HG02852 (cell line): ENCODE results near the gene PAQR8.
A peak's percentile ranks its signal among the peaks of the same experiment; 100 is the strongest.

ENCODE experiments used
- ATAC-seq: cut with Tn5 transposase; IDR thresholded peaks from one replicate; pipeline ENCODE4 v1.9.1; 2021; ENCODE audit warnings: mild to moderate bottlenecking, moderate library complexity; ENCODE audit not compliant: unreplicated experiment

PAQR8 gene

DNA sequence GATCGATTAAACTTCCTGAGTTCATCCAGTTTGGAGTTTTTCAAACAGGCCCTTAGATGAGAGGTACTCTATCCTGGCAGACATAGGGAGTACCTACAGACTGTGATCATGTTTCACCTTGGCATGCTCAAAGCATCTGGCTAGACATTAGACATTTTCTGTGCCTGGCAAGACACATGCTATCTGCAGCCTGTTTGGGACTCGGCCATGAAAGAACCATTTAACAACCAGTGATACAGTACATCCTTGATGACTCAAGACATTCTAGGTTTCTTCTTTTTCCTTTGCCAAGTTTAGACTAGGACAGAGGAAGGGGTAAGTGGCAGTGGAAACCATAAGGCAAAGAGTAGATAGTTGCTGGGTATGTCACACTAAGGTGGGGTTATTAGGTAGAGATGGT lies 15.4 kb upstream of the PAQR8 start:
- no peak for ATAC-seq

DNA sequence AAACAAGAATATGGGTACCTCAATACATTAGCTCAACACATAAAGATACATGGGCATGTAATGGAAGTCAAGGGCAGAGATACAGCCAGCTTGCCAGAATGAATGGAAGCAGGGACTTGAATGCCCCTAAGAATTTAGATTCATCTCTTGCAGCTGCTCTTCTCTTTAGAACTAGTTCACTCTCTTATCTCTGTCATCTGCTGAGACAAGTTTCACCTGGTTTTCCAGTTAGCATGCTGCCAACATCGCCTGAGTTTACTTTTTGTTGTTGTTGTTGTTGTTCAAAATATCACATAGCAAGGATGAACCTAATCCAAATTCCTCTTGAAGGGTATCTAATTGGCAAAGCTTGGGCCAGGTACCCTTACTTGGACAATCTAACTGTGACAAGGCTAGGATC lies 14.1 kb upstream of the PAQR8 start:
- ATAC-seq: no peak

DNA sequence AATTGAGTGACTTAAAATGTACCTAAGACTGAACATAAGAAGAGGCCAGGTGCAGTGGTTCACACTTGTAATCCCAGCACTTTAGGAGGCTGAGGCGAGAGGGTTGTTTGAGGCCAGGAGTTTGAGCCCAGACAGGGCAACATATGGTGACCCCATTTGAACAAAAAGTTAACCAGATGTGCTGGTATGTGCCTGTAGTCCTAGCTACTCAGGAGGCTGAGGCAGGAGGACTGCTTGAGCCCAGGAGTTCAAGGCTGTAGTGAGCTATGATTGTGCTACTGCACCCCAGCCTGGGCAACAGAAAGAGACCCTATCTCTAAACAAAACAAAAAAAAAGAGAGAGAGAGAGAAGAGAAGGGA lies 10.1 kb upstream of the PAQR8 start:
- no peak for ATAC-seq

DNA sequence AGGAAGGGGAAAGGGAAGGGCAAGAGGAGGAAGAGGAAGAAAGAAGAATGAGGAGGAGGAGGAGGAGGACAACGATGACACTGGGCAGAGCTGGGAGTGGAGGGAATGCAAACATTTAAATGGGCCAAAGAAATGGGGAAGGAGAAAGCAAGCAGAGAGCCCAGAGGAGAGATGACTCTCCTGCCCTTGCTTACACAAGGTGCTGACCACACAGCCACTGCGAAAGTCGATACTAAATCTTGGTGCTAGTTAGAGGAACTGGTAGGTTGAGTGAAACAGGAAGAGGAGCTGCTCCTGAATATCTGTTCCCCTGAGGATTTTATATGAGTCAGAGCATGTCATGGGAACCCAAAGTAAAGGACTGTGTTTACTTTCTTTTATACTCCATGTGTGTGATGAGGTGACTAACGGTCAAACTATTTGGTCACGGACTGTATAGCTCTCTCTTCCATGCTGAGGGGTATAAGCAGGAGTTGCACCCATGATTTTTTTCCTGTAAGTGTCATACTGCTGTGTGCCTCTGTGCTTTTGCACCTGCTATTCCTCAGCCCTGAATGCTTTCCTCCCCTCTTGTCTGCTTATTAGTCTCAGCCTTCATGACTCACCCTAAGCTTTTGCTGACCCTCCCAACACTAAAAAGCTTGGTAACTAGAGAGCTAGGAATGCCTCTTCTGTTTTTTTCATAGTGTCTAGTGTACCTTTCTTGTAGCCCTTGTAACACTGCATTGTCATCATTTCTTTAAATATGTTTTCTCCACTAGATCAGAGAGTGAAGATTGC lies 9.5 kb upstream of the PAQR8 start:
- peak; percentile 91 for ATAC-seq

DNA sequence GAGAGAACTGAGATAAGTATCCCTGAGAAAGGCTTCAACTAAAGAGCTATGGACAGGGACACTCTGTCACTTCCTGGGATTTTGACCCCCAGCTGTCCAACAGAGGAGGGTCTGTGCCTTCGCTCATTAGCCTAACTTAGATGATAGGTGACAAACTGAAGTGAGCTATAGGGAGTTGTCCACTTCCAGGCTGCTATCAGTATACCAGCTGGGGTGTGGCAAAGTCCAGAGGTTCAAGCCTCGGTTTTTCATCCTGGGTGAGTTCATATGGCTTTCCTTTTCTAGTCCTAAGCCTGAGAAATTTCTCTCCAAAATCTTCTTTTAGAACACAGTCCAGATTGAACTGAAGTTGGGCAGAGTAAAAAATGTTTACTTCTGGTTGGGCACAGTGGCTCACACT lies 5.9 kb upstream of the PAQR8 start:
- no peak for ATAC-seq

DNA sequence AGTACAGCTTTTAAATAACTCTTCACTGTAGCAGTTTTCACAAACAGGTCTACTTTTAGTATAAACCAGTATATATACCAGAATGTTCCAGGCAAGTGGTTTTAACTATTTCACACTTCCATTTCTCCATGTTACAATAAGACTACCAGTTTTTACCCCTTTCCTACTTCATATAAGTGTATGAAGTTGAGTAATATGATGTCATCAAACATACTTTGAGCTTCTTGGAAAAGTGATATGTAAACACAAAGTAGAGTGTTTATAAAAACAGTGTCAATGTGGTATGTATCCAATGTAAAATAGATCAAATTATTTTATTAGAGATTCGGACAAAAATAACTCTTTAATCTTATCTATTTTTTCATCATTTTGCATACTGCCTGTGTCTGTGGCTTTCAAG lies 2.5 kb upstream of the PAQR8 start:
- no peak for ATAC-seq

DNA sequence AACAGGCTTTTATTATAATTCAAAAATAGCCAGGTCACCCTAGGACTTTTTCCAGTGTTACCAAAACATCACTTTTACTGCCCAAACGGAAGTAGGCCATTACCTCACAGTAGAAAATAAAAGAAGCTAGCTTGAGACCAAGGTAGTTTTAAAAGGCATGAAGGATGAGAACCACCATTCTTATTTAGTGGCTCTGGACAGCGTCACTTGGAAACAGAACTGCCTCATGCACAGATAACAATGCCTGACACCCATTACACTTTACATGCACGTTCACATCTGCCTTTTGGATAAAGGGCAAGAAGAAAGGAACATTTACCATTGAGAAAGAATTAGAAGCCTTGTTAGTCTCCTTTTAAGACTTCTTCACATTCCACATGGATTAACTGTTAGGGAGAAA lies 1.9 kb upstream of the PAQR8 start:
- ATAC-seq: no peak

DNA sequence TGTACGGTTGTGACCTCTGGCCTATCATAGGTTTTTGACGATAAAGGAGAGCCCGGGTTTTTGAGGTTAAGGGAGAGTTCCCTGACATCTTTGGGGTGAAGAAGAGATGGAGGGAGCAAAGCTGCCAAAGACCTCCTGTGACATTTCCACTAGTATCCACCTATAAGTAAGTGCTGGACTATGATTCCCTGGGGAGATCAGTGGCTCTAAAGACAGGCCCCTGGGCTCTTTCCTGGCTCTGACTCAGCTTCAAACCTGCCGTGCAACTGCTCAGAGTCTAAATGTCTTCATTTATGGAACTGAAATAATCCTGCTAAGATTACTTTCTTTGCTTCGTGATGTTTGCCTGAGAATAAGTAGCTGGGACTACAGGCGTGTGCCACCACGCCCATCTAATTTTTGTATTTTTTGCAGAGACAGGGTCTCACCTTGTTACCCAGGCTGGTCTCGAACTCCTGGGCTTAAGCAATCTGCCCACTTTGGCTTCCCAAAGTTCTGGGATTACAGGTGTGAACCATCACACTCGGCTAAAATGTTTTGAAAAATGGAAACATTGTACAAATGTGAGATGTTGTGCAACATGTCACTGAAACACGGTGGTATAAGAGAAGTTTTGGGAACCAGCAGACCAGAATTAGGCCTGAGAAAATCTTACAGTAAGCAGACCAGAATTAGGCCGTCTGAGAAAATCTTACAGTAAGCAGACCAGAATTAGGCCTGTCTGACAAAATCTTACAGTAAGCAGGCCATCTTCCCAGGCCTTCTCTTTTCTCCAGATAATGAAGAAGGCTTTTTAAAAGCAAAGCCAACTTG lies 1.1 kb upstream of the PAQR8 start:
- no peak for ATAC-seq

DNA sequence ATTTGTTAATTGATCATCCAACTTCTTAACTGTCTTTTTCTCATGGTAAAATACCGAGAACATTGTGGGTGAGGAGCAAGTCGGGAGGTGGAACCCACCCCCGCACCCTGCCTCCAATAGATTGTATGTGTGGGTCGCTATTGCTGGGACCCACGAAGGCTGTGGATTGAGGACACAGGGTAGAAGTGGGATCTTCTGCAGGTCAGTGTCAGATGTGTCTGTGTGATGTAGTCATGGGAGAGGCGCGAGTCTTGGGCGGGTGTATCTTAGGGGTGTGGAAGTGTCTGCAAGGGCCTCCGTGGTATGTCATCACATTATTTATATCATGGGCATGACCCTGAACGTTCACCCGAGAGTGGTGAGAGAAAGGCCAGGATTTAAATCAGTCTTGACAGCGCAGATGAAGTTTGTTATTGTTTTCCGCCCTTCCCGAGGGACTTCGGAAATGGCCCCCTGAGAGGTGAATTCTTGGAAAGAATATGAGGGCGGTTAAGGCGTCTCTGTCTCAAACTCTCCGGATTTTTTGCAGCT lies 472 bp upstream of the PAQR8 start:
- peak; percentile 12 for ATAC-seq

DNA sequence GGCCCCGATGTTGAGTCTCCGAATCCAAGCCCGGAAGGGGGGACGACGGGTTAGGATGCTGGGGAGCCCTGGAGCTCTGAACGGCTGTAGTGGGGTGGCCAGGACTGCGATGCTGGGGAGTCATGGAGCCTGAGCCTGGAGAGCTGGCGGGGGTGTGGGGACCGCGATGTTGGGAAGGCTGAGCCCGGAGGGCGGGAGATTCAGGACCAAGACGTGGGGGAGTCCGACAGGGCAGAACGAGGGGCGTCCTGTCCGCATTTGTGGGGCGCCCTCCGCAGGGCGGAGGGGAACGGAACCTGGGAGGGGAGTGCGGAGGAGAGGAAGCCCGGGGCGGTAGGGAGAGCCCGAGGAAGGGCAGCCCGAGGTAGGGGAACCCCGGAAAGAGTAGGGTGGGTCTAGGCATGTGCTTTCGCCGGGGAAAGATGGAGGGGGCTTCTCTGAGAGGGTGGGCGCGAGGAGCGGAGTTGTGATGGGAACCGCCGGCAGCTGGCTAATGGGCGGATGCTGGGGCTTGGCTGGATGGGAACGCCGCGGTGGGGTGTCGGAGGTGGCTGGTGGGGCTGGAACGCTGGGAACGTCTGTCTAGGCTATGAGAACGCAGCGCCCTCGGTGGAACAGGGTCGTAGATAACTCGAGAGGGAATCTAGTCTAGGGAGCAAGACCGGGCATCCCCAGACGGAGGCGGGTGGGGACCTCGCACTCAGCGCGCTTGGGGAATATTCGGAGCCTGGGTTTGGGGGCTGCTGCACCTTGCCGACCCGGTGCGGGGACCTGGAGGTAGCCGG lies 684 bp downstream of the PAQR8 start:
- ATAC-seq: peak; percentile 47

DNA sequence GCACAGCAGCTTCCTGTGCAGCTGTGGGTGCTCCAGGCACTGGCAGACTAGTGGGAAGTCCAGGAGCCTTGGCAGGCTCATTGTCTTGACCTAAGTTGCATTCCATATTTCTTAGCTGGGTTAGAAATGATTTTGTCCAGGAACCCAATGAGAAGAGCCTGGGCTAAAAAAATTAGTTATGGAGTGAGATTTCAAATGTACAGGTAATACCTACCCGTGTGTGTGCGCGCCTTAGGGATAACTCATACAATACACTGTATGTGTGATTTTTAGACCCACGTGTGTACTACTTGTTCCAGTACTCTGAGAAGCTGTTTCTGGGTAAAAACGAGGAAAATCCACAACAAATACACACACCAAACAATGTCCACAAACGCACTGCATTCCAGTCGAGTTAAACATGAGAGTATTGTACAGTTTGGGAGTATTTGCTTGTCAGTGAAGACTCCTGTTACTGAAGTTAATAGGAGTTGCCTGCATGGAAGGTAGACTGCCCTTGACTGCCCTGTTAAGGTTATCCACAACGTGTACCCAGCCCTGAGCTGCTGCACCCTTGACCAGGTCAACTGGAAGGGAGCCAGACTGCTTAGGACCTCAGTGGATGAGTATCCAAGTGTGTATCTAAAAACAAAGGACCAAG lies 1.4 kb downstream of the PAQR8 start:
- ATAC-seq: no peak

DNA sequence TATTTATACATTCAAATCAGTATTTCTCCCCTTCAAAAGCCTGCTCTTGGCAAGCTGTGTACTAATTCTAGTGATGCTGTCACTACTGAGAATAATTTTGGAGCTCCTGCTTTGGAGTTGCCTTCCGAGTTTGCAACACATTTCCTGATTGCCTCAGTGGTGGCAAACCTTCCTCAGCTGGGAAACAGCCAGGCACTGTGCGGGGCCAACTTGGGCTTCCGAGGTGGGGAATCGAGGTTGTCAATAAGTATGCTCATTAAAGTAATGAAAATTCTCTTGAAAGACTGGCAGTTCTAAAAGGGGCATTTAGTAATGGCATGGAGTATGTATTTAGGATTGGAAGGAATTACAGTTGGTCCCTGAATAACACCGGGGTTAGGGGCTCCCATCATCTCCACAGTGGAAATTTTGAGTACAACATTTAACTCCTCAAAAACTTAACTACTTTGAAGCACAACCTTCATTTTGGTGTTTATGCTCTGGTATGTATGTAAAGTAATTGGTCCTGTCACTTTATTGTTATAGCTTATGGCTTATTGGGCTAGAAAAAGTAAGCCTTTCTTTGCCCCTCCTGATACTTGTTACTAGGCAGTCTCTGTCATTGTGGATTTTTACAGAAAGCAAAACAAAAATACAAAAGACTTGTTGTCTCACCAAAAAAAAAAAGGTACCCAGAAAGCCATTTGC lies 2.7 kb downstream of the PAQR8 start:
- no peak for ATAC-seq

DNA sequence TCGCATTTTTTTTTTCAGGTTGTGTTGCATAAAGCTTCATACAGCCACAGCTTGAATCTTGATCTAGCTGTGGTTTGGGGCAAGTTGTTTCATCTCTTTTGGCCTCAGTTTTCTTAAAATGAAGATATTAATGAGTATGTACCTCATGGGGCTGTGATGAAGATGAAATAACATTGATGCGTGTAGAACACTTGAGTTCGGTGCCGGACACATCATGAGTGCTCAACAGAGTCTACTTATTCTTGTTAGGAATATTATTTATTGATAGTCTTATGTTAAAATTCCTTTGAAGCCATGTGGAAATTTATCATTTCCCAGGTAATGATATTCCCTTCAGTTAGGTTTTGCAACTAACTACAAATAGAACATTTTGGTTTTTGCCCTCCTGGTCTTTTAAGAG lies 3.4 kb downstream of the PAQR8 start:
- no peak for ATAC-seq

DNA sequence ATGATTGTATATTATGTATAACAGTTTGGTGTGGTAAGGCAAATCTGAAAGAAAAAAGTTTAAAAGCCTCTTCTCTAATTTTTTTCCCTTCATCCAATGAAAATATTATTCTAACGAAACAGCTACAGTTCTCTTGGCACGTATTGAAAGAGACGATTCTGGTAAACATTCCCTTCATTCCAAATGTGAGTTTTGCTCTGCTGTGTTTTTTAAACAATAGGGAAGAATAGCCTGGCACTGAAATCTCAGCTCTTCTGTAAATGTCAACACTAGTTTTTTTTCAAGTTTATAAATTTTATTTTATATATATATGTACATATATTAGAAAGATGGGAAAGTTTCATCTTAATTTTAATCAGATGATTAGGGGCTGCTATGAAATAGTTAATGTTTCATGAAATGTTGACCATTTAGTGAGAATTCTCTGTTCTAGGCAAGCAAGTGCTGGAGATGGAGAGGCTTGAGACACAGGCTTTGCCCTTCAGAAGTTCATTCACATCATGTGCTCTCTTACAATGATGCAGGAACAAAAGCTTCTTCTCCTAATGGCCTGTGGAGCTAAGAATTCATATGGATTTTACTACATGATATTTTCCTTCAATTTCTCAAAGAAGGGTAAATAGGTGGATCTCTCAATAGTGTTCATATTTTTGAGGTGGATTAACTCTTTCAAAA lies 4.1 kb downstream of the PAQR8 start:
- no peak for ATAC-seq

DNA sequence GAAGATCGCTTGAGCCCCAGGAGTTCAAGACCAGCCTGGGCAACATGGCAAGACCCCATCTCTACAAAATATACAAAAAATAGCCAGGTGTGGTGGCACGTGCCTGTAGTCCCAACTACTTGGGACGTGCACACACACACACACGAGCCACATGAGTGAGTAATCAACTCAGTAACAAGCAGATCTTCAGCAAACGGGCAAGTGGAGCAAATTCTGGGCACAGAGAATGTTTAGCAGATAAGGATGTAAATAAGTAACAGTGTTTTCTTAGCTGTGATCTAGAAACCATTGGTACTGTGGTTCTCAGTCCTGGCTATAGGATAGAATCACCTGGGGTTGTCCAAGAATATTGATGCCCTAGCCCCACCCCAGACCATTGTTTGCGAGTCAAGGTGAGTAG lies 6.1 kb downstream of the PAQR8 start:
- ATAC-seq: no peak

DNA sequence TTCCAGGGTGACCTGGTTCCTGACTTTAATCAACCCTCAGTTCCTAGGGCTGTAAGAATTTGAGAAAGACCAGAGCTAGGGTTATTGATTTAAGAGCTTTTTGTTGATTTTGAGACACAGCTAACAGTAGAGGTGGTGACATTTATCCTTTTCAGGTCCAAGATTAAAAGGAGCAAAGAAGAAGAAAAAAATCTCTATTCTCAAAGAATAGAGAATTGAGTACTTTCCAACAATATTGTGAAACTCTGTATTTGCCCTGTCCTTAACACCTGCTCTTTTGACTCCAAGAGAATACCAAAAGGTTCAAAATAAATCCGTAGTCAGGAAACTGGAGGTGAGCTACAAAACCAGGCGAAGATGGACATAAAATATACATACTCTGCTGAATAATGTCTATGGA lies 7.3 kb downstream of the PAQR8 start:
- no peak for ATAC-seq

DNA sequence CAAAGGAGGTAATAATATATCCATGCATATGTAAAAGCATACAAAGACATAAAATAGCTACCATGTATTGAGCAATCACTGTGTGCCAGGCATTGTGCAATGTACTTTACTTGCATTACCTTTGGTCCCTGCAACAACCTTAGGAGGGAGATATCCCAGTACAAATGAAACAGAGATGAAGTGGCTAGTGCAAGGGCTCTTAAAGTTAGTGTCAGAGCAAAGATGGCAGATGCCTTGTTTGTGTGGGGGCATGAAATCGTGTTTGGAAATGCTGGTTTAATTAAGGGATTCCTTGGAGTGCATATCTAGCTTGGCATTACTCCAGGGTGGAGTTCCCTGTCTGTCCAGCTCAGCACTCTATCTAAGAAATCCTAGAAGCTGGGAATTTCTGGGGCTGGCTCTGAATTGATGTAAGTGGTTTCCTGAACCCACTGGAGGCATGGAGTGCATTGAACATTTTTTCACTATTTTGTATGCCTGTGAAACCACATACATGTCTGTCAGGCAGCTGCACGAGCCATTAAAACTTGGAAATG lies 9.8 kb downstream of the PAQR8 start:
- no peak for ATAC-seq

DNA sequence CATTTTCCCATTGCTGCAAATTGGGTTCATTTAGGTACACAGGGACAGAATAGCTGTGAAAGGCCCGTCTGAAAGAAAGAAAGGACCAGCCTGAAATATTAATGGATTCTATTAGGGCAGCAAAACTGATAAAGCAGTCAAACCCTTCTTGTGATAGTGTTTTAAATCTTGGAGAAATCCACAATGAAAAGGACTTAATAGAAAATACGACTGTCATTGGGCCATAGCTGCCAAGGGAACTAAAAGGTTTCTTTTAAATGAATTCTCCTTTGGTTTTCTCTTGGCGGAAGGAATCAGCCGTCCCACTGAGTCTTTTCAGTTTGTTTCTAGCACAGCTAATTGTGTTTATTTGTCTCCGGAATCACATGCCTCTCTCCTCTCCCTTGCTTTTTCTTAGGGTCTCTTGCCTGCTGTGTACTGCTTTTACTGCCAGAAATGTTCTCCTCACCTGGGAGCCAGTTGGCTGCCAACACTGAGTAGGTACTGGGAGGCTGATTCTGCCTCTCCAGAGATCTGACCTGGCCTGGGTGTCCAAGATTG lies 11.3 kb downstream of the PAQR8 start:
- no peak for ATAC-seq

DNA sequence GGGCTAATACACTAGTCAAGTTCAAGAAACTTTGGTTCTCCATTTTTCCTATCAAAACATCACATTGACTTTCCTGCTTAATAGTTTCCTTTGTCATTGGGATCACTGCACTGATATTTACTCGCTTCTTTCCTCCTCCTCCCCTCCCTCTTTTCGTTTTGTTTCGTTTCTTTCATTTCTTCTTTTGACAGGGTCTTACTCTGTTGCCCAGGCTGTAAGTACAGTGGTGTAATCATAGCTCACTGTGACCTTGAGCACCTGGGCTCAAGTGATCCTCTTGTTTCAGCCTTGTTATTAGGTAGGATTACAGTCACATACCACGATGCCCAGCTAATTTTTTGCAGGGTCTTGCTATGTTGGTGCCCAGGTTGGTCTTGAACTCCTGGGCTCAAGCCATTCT lies 12.3 kb downstream of the PAQR8 start:
- ATAC-seq: no peak
